ENCODE data around the gene CRLF1.

Gene CRLF1

GRCh38 chr19:18612772-18613588 lies 6.4 kb upstream of the CRLF1 start, which contains the start of gene TMEM59L:
Gene TMEM59L, plus strand, starts transcription at chr19:18612870. Its CDS starts 89 bp downstream, at chr19:18612959.
- H3K4me2 ChIP-seq (ENCODE audit: low read depth, low read length, poor library complexity, severe bottlenecking): peak within 1 kb of the TSS; percentile 41
- H3F3A ChIP-seq (ENCODE audit: insufficient read depth): no peaks in the 10 kb centered on the region
- H3K9me2 ChIP-seq (replicated peaks; ENCODE audit: insufficient read depth, low read length): no peaks in the 10 kb centered on the region
- peak within 1 kb of the TSS; percentile 18 for H3K4me3 ChIP-seq (ENCODE audit: insufficient read depth, low read length, poor library complexity, severe bottlenecking)
- TF ChIP-seq EZH2phosphoT487 (conservative IDR thresholded peaks at IDR 0.05; ENCODE audit: low read length): no peak
- no peaks in the 10 kb centered on the region for H3K36me3 ChIP-seq (ENCODE audit: low read length)
- H3K79me2 ChIP-seq (ENCODE audit: insufficient read depth, low read length): no peaks in the 10 kb centered on the region
- H3K27ac ChIP-seq (ENCODE audit: low read depth, low read length): no peak within 1 kb of the TSS
- H3K9ac ChIP-seq (ENCODE audit: low read length): no peak within 1 kb of the TSS
- no peaks in the 10 kb centered on the region for H3K9me3 ChIP-seq (ENCODE audit: insufficient read depth, low read length)
- no peaks in the 10 kb centered on the region for H4K20me1 ChIP-seq (ENCODE audit: low read depth, low read length)
- H3K27me3 ChIP-seq (ENCODE audit: low read length): peaks cover 8% of the 10 kb centered on the region; the same call in 1 of the 2 replicates
- H2AFZ ChIP-seq (ENCODE audit: low read depth, low read length, severe bottlenecking): no peak within 1 kb of the TSS

DNA sequence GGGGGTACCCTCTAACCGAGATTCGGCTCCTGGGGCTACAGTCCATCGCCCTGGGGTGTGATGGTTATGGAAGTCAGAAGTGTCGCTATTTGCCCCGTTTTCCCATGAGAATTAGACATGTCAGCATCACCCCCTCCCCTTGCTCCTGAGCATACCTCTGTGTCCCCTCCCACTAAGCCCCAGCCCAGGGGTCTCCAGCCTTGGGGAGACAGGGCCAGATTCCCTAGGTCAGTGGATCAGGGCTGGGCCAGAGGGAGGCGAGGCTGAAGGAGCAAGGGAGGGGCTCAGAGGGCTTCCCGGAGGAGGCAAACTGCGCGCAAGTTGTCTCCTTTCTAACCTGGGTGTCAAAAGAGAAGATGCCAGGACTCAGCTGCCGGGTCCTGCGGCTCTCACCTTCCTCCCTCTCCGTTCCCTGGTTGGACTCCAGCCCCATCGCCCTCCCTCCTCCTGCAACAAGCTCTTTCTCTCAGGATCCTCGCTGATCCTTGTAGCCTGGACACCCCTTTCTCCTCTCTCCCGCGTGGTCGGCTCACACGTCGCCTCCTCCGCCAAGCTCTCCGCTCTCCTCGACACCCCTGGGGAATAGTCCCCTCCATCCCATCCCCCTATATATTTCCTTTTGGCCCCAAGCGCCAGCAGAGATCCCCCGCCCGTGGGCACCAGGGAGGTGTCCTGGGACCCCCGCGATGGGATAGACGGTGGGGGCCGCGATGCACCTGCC lies 5.6 kb upstream of the CRLF1 start:
- no peak overlapping the region for H3K27ac ChIP-seq (ENCODE audit: low read depth, low read length)
- H3K9me3 ChIP-seq (ENCODE audit: insufficient read depth, low read length): no peaks in the 10 kb centered on the region
- no peaks in the 10 kb centered on the region for H4K20me1 ChIP-seq (ENCODE audit: low read depth, low read length)
- H3K9me2 ChIP-seq (replicated peaks; ENCODE audit: insufficient read depth, low read length): no peaks in the 10 kb centered on the region
- H3K36me3 ChIP-seq (ENCODE audit: low read length): no peaks in the 10 kb centered on the region
- H2AFZ ChIP-seq (ENCODE audit: low read depth, low read length, severe bottlenecking): no peak overlapping the region
- H3K27me3 ChIP-seq (ENCODE audit: low read length): peaks cover 8% of the 10 kb centered on the region; the same call in 1 of the 2 replicates
- H3K9ac ChIP-seq (ENCODE audit: low read length): no peak overlapping the region
- H3K4me2 ChIP-seq (ENCODE audit: low read depth, low read length, poor library complexity, severe bottlenecking): peak overlapping the region; percentile 41
- peak overlapping the region; percentile 18 for H3K4me3 ChIP-seq (ENCODE audit: insufficient read depth, low read length, poor library complexity, severe bottlenecking)
- TF ChIP-seq EZH2phosphoT487 (conservative IDR thresholded peaks at IDR 0.05; ENCODE audit: low read length) (no peak), CTCF (IDR thresholded peaks at IDR 0.05; ENCODE audit: insufficient read depth, low read length, poor library complexity, severe bottlenecking) (no peak)
- no peaks in the 10 kb centered on the region for H3K79me2 ChIP-seq (ENCODE audit: insufficient read depth, low read length)
- H3F3A ChIP-seq (ENCODE audit: insufficient read depth): no peaks in the 10 kb centered on the region

GRCh38 chr19:18611327-18612050 lies 4.9 kb upstream of the CRLF1 start:
- no peak overlapping the region for H3K4me3 ChIP-seq (ENCODE audit: insufficient read depth, low read length, poor library complexity, severe bottlenecking)

More at GRCh38 chr19:18611327-18612050, 4.9 kb upstream of the CRLF1 start:
- Histone ChIP-seq H4K20me1 (ENCODE audit: low read depth, low read length) (no peaks in the 10 kb centered on the region), H3F3A (ENCODE audit: insufficient read depth) (no peaks in the 10 kb centered on the region), H3K4me2 (ENCODE audit: low read depth, low read length, poor library complexity, severe bottlenecking) (peak overlapping the region; percentile 41), H3K9ac (ENCODE audit: low read length) (no peak overlapping the region), H3K9me3 (ENCODE audit: insufficient read depth, low read length) (no peaks in the 10 kb centered on the region), H3K36me3 (ENCODE audit: low read length) (no peaks in the 10 kb centered on the region), H3K27ac (ENCODE audit: low read depth, low read length) (no peak overlapping the region), H3K9me2 (replicated peaks; ENCODE audit: insufficient read depth, low read length) (no peaks in the 10 kb centered on the region), H2AFZ (ENCODE audit: low read depth, low read length, severe bottlenecking) (no peak overlapping the region), H3K79me2 (ENCODE audit: insufficient read depth, low read length) (no peaks in the 10 kb centered on the region), H3K27me3 (ENCODE audit: low read length) (peaks cover 8% of the 10 kb centered on the region; the same call in 1 of the 2 replicates)
- no peak; the same call in 1 of the 2 replicates for TF ChIP-seq EZH2phosphoT487 (conservative IDR thresholded peaks at IDR 0.05; ENCODE audit: low read length)
- no peak for TF ChIP-seq CTCF (IDR thresholded peaks at IDR 0.05; ENCODE audit: insufficient read depth, low read length, poor library complexity, severe bottlenecking)
